ENCODE data around the gene LGALS12. TPM values are rescaled to one million over a fixed set of nuclear protein-coding genes. Genes with fewer than 3 reads are reported as not detected.

LGALS12 gene
- total RNA-seq, 2 experiments from 2014 or later: not detected

GRCh38 chr11:63490551-63491239 is 15.2 kb upstream of the LGALS12 start, which contains the start of gene PLAAT5:
Gene PLAAT5 (minus strand): TSS chr11:63491167. CDS start chr11:63491034, 133 bp downstream.
- H3K36me3 Mint-ChIP-seq: peaks cover 2% of the 10 kb centered on the region
- intact Hi-C loops (cut with micrococcal nuclease): loop anchor here (2.0 kb wide), 1 partner anchor 76 kb away; no protein-coding TSS in a partner anchor
- peak within 1 kb of the TSS; percentile 40 for H3K27ac Mint-ChIP-seq
- POLR2A ChIA-PET: interaction anchor here (1.7 kb wide), 1 partner anchor 47 kb away, joined by 7 read pairs; no protein-coding TSS in a partner anchor
- peaks cover 16% of the 10 kb centered on the region for H3K27me3 Mint-ChIP-seq
- H3K4me1 Mint-ChIP-seq (ENCODE audit: low read depth): peaks cover 17% of the 10 kb centered on the region
- CTCF ChIA-PET: interaction anchor here (1.5 to 5.2 kb wide), 3 partner anchors 11 to 148 kb away, joined by 3 to 33 read pairs (median 9); no protein-coding TSS in a partner anchor
- DNase-seq: peak; percentile 33
- H3K4me3 Mint-ChIP-seq: peak within 1 kb of the TSS; percentile 69
- peaks cover 9% of the 10 kb centered on the region for H3K9me3 Mint-ChIP-seq

- Mint-ChIP-seq H3K4me3 (peak overlapping the region; percentile 69), H3K27me3 (peaks cover 16% of the 10 kb centered on the region), H3K4me1 (ENCODE audit: low read depth) (peaks cover 17% of the 10 kb centered on the region), H3K36me3 (peaks cover 2% of the 10 kb centered on the region), H3K27ac (peak overlapping the region; percentile 40), H3K9me3 (peaks cover 4% of the 10 kb centered on the region)
- POLR2A ChIA-PET: interaction anchor here (1.7 kb wide), 1 partner anchor 47 kb away, joined by 7 read pairs; no protein-coding TSS in a partner anchor
- no peak for DNase-seq
- intact Hi-C loops (cut with micrococcal nuclease): loop anchor here (2.0 kb wide), 1 partner anchor 76 kb away; no protein-coding TSS in a partner anchor
- CTCF ChIA-PET: interaction anchor here (0.5 to 5.2 kb wide), 4 partner anchors 12 to 234 kb away, joined by 3 to 33 read pairs (median 6); no protein-coding TSS in a partner anchor
These were observed 14.7 kb upstream of the LGALS12 start for GRCh38 chr11:63491240-63491587.

- H3K36me3 Mint-ChIP-seq: peaks cover 2% of the 10 kb centered on the region
- H3K4me3 Mint-ChIP-seq: peak overlapping the region; percentile 56
- H3K4me1 Mint-ChIP-seq (ENCODE audit: low read depth): peaks cover 17% of the 10 kb centered on the region
- ChIA-PET POLR2A (interaction anchor here (1.7 kb wide), 1 partner anchor 48 kb away, joined by 7 read pairs; no protein-coding TSS in a partner anchor), CTCF (interaction anchor here (0.5 to 5.2 kb wide), 4 partner anchors 12 to 233 kb away, joined by 3 to 33 read pairs (median 6); no protein-coding TSS in a partner anchor)
- intact Hi-C loops (cut with micrococcal nuclease): loop anchor here (2.0 kb wide), 1 partner anchor 75 kb away; no protein-coding TSS in a partner anchor
- H3K9me3 Mint-ChIP-seq: peaks cover 2% of the 10 kb centered on the region
- peaks cover 16% of the 10 kb centered on the region for H3K27me3 Mint-ChIP-seq
- no peak overlapping the region for H3K27ac Mint-ChIP-seq
- DNase-seq: no peak
These were observed 14.1 kb upstream of the LGALS12 start for GRCh38 chr11:63491636-63492372.

GRCh38 chr11:63492441-63492840 is 13.4 kb upstream of the LGALS12 start:
- Mint-ChIP-seq H3K9me3 (peaks cover 2% of the 10 kb centered on the region), H3K4me3 (no peak overlapping the region), H3K27me3 (peaks cover 19% of the 10 kb centered on the region), H3K36me3 (peaks cover 2% of the 10 kb centered on the region), H3K4me1 (ENCODE audit: low read depth) (peaks cover 16% of the 10 kb centered on the region), H3K27ac (no peak overlapping the region)
- CTCF ChIA-PET: interaction anchor here (5.2 kb wide), 1 partner anchor 13 kb away, joined by 33 read pairs; no protein-coding TSS in a partner anchor
- POLR2A ChIA-PET: interaction anchor here (1.7 kb wide), 1 partner anchor 48 kb away, joined by 7 read pairs; no protein-coding TSS in a partner anchor
- no peak for DNase-seq
- intact Hi-C loops (cut with micrococcal nuclease): no loop called here

- CTCF ChIA-PET: interaction anchor here (5.2 kb wide), 1 partner anchor 14 kb away, joined by 33 read pairs; no protein-coding TSS in a partner anchor
- POLR2A ChIA-PET: no interaction called here
- H3K27ac Mint-ChIP-seq: no peak overlapping the region
- peaks cover 15% of the 10 kb centered on the region for H3K4me1 Mint-ChIP-seq (ENCODE audit: low read depth)
- peaks cover 2% of the 10 kb centered on the region for H3K36me3 Mint-ChIP-seq
- intact Hi-C loops (cut with micrococcal nuclease): no loop called here
- peaks cover 2% of the 10 kb centered on the region for H3K9me3 Mint-ChIP-seq
- H3K27me3 Mint-ChIP-seq: peaks cover 24% of the 10 kb centered on the region
- no peak for DNase-seq
- H3K4me3 Mint-ChIP-seq: no peak overlapping the region
These were observed 12.8 kb upstream of the LGALS12 start for GRCh38 chr11:63493127-63493526.

- H3K27ac Mint-ChIP-seq: no peak overlapping the region
- ChIA-PET POLR2A (no interaction called here), CTCF (interaction anchor here (1.2 to 1.9 kb wide), 3 partner anchors 16 to 144 kb away, joined by 4 to 5 read pairs (median 5); no protein-coding TSS in a partner anchor)
- peaks cover 26% of the 10 kb centered on the region for H3K27me3 Mint-ChIP-seq
- H3K4me1 Mint-ChIP-seq (ENCODE audit: low read depth): peaks cover 13% of the 10 kb centered on the region
- no peak overlapping the region for H3K4me3 Mint-ChIP-seq
- intact Hi-C loops (cut with micrococcal nuclease): no loop called here
- peaks cover 2% of the 10 kb centered on the region for H3K36me3 Mint-ChIP-seq
- DNase-seq: no peak
- H3K9me3 Mint-ChIP-seq: peaks cover 10% of the 10 kb centered on the region
These were observed 10.9 kb upstream of the LGALS12 start for GRCh38 chr11:63494975-63495374.

GRCh38 chr11:63499874-63500273 is 6.0 kb upstream of the LGALS12 start:
- peaks cover 19% of the 10 kb centered on the region for H3K9me3 Mint-ChIP-seq
- no peak overlapping the region for H3K27ac Mint-ChIP-seq
- no peak overlapping the region for H3K4me3 Mint-ChIP-seq
- H3K4me1 Mint-ChIP-seq (ENCODE audit: low read depth): peaks cover 6% of the 10 kb centered on the region
- no peak for DNase-seq
- ChIA-PET CTCF (interaction anchor here (1.0 kb wide), 1 partner anchor 21 kb away, joined by 3 read pairs; no protein-coding TSS in a partner anchor), POLR2A (no interaction called here)
- H3K27me3 Mint-ChIP-seq: peaks cover 13% of the 10 kb centered on the region
- peaks cover 7% of the 10 kb centered on the region for H3K36me3 Mint-ChIP-seq
- intact Hi-C loops (cut with micrococcal nuclease): no loop called here

- no peak for DNase-seq
- Mint-ChIP-seq H3K27ac (no peak overlapping the region), H3K27me3 (peaks cover 11% of the 10 kb centered on the region), H3K4me1 (ENCODE audit: low read depth) (peaks cover 6% of the 10 kb centered on the region), H3K36me3 (peaks cover 7% of the 10 kb centered on the region), H3K9me3 (peaks cover 19% of the 10 kb centered on the region), H3K4me3 (no peak overlapping the region)
- intact Hi-C loops (cut with micrococcal nuclease): no loop called here
- CTCF ChIA-PET: interaction anchor here (0.9 kb wide), 1 partner anchor 22 kb away, joined by 4 read pairs; no protein-coding TSS in a partner anchor
- POLR2A ChIA-PET: no interaction called here
These were observed 4.6 kb upstream of the LGALS12 start for GRCh38 chr11:63501236-63501635.

- H3K27ac Mint-ChIP-seq: no peak overlapping the region
- no peak overlapping the region for H3K4me3 Mint-ChIP-seq
- peaks cover 8% of the 10 kb centered on the region for H3K27me3 Mint-ChIP-seq
- peaks cover 19% of the 10 kb centered on the region for H3K9me3 Mint-ChIP-seq
- peaks cover 7% of the 10 kb centered on the region for H3K36me3 Mint-ChIP-seq
- ChIA-PET CTCF (interaction anchor here (0.6 kb wide), 1 partner anchor 233 kb away, joined by 3 read pairs; no protein-coding TSS in a partner anchor), POLR2A (no interaction called here)
- peaks cover 6% of the 10 kb centered on the region for H3K4me1 Mint-ChIP-seq (ENCODE audit: low read depth)
- intact Hi-C loops (cut with micrococcal nuclease): no loop called here
- no peak for DNase-seq
These were observed 3.5 kb upstream of the LGALS12 start for GRCh38 chr11:63502252-63502820.

GRCh38 chr11:63503492-63503891 is 2.4 kb upstream of the LGALS12 start:
- peaks cover 19% of the 10 kb centered on the region for H3K9me3 Mint-ChIP-seq
- POLR2A ChIA-PET: no interaction called here

GRCh38 chr11:63504054-63504453 is 1.8 kb upstream of the LGALS12 start:
- H3K27ac Mint-ChIP-seq: no peak overlapping the region
- H3K27me3 Mint-ChIP-seq: peaks cover 3% of the 10 kb centered on the region
- ChIA-PET POLR2A (interaction anchor here (0.5 kb wide), 1 partner anchor 62 kb away, joined by 3 read pairs; no protein-coding TSS in a partner anchor), CTCF (interaction anchor here (1.3 kb wide), 1 partner anchor 25 kb away, joined by 3 read pairs; no protein-coding TSS in a partner anchor)
- no peak overlapping the region for H3K4me3 Mint-ChIP-seq
- intact Hi-C loops (cut with micrococcal nuclease): no loop called here
- DNase-seq: no peak
- H3K4me1 Mint-ChIP-seq (ENCODE audit: low read depth): peaks cover 6% of the 10 kb centered on the region
- peaks cover 19% of the 10 kb centered on the region for H3K9me3 Mint-ChIP-seq
- peaks cover 7% of the 10 kb centered on the region for H3K36me3 Mint-ChIP-seq

More at GRCh38 chr11:63503492-63503891, 2.4 kb upstream of the LGALS12 start:
- intact Hi-C loops (cut with micrococcal nuclease): no loop called here
- Mint-ChIP-seq H3K27ac (no peak overlapping the region), H3K27me3 (peaks cover 3% of the 10 kb centered on the region), H3K4me1 (ENCODE audit: low read depth) (peaks cover 6% of the 10 kb centered on the region), H3K36me3 (peaks cover 7% of the 10 kb centered on the region), H3K4me3 (no peak overlapping the region)
- CTCF ChIA-PET: no interaction called here
- no peak for DNase-seq

All from activated CD4-positive, alpha-beta memory T cell treated with anti-CD3 and anti-CD28 coated beads for 36 hours (primary cell).